Brain microvascular endothelial cell (primary cell): ENCODE data around the gene PRRT4.

Experiments
- DNase-seq: peaks from one replicate; pipeline ENCODE4 v3.0.0-alpha.2; 2020
- H3K27ac ChIP-seq: fragments of 250-450 bp; sonication (Bioruptor Pico); 2 replicates; pipeline ENCODE4 v1.5.1; 2020; ENCODE audit warnings: mild to moderate bottlenecking, moderate library complexity
- H3K27me3 ChIP-seq: fragments of 250-450 bp; sonication (Bioruptor Pico); replicated peaks from 2 replicates; pipeline ENCODE4 v1.5.1; 2020; ENCODE audit warnings: mild to moderate bottlenecking
- H3K36me3 ChIP-seq: fragments of 250-450 bp; sonication (Bioruptor Pico); replicated peaks from 2 replicates; pipeline ENCODE4 v1.5.1; 2020; ENCODE audit warnings: mild to moderate bottlenecking
- H3K4me3 ChIP-seq: 2 replicates; pipeline ENCODE4 v1.5.1; 2011; ENCODE audit warnings: low read depth, mild to moderate bottlenecking, control low read depth, low read length, moderate library complexity
- in situ Hi-C: cut with HindIII; loops from 2 replicates; pipeline ENCODE4 v1.10.0; 2017; ENCODE audit warnings: low sequenced_read_pairs, low pct_ligation_motif_present
- TF ChIP-seq, protein P1 (sequence below): IDR thresholded peaks from 2 replicates; pipeline ENCODE4 v1.5.1; 2011; ENCODE audit warnings: low read depth, mild to moderate bottlenecking, moderate library complexity, low read length, control low read depth, inconsistent platforms; ENCODE audit errors: missing control alignments

PRRT4 gene

DNA sequence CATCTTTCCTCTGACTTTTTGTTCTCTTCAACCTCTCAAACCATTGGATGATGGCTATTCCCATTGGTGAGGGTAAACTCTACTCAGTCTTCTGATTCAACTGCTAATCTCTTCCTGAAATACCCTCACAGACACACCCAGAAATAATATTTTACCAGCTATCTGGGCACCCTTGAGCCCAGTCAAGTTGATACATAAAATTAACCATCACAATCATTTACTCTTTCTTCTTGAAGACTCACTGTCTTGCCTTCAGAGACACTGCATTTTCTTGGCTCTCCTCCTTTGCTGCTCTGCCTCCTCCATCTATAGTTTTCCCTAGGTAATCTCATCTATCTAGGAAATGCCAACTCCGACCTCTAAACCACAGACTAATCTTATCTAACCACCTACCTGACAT, 12.6 kb upstream of the PRRT4 start:
- H3K27ac ChIP-seq, result no peak overlapping the region
- no peak for DNase-seq
- peaks cover 5% of the 10 kb centered on the region for H3K27me3 ChIP-seq
- no peak overlapping the region for H3K4me3 ChIP-seq
- in situ Hi-C loops, result no loop called here
- TF ChIP-seq, protein P1, sequence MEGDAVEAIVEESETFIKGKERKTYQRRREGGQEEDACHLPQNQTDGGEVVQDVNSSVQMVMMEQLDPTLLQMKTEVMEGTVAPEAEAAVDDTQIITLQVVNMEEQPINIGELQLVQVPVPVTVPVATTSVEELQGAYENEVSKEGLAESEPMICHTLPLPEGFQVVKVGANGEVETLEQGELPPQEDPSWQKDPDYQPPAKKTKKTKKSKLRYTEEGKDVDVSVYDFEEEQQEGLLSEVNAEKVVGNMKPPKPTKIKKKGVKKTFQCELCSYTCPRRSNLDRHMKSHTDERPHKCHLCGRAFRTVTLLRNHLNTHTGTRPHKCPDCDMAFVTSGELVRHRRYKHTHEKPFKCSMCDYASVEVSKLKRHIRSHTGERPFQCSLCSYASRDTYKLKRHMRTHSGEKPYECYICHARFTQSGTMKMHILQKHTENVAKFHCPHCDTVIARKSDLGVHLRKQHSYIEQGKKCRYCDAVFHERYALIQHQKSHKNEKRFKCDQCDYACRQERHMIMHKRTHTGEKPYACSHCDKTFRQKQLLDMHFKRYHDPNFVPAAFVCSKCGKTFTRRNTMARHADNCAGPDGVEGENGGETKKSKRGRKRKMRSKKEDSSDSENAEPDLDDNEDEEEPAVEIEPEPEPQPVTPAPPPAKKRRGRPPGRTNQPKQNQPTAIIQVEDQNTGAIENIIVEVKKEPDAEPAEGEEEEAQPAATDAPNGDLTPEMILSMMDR, result no peak
- no peaks in the 10 kb centered on the region for H3K36me3 ChIP-seq

DNA sequence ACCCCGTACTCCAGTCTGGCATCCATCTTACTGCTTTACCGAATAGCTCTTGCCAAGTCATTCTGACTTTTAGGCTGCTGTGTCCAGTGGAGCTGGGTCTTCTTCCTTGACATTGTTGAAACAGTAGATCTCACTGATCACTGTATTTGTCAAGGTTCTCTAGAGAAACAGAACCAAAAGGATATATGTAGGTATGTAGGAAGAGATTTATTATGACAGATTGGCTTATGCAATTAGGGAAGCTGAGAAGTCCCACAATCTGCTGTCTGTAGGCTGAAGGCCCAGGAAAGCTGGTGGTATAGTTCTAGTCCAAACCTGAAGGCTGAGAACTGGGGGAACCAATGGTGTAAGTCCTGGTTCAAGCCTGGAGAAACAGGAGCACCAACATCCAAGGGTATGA, 12.1 kb upstream of the PRRT4 start:
- no peak overlapping the region for H3K27ac ChIP-seq
- no peak overlapping the region for H3K4me3 ChIP-seq
- no peaks in the 10 kb centered on the region for H3K36me3 ChIP-seq
- TF ChIP-seq, protein P1, result no peak
- no peak for DNase-seq
- in situ Hi-C loops, result no loop called here
- peaks cover 5% of the 10 kb centered on the region for H3K27me3 ChIP-seq

DNA sequence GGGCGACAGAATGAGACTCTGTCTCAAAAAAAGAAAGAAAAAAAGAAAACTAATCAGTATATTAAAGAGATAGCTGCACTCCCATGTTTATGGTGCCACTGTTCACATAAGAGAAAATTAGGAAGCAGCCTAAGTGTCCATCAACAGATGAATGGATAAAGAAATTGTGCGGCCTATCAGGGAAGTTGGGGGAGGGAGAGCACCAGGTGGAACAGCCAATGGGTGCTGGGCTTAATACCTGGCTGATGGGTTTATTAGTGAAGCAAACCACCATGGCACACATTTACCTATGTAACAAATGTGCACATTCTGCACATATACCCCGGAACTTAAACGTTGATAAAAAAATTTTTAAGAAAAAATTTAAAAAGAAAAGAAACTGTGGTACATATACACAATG, 9.0 kb upstream of the PRRT4 start:
- no peak for DNase-seq
- TF ChIP-seq, protein P1, result no peak
- Histone ChIP-seq H3K4me3 (no peak overlapping the region), H3K36me3 (no peaks in the 10 kb centered on the region), H3K27ac (no peak overlapping the region), H3K27me3 (peaks cover 18% of the 10 kb centered on the region)
- in situ Hi-C loops, result no loop called here

DNA sequence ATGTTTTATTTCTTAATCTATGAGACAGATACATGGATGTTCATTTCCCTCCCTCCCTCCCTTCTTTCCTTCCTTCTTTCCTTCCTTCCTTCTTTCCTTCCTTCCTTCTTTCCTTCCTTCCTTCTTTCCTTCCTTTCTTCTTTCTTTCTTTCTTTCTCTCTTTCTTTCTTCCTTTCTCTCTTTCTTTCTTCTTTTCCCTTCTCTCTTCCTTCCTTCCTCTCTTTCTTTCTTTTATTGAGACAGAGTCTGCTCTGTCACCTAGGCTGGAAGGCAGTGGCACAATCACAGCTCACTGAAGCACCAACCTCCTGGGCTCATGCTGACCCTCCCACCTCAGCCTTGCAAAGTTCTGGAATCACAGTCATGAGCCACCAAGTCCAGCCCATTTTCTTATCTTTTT, 5.5 kb upstream of the PRRT4 start:
- no peak for DNase-seq
- Histone ChIP-seq H3K27me3 (peaks cover 42% of the 10 kb centered on the region), H3K36me3 (no peaks in the 10 kb centered on the region), H3K27ac (no peak overlapping the region), H3K4me3 (no peak overlapping the region)
- in situ Hi-C loops, result no loop called here
- TF ChIP-seq, protein P1, result no peak

DNA sequence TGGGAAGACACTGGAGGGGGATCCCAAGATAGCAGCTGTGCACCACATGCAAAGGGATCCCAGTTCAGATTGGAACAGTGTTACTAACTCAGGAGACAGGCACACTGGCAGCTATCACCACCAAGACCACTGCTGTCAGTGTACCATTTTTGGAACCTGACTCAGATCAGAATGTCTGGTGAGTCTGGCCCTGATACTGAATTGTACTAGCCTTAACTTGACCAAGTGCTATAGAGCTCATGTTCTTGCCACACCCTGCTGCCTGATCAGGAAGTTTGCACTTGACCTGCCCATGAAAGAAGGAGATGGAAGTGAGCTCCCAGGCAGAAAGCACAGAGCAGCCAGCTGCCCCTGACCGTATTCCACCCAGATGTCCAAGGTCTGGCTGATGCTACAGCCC, 4.8 kb upstream of the PRRT4 start:
- in situ Hi-C loops, result no loop called here
- TF ChIP-seq, protein P1, result no peak
- Histone ChIP-seq H3K36me3 (no peaks in the 10 kb centered on the region), H3K4me3 (no peak overlapping the region), H3K27me3 (peaks cover 48% of the 10 kb centered on the region), H3K27ac (no peak overlapping the region)
- no peak for DNase-seq

DNA sequence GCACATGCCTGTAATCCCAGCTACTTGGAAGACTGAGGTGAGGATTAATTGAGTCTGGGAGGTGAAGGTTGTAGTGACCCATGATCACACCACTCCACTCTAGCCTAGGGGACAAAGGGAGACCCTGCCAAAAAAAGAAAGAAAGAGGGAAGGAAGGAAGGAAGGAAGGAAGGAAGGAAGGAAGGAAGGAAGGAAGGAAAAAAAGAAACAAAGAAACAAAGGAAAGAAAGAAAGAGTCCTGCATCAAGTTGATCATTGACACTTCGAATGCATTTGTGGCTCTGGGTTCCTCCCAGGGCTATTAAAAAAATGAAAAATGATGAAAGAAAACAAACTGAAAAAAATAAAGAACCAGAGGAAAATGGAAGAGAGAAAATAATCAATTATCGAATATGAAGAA, 3.9 kb upstream of the PRRT4 start:
- H3K27me3 ChIP-seq, result peaks cover 56% of the 10 kb centered on the region
- no peak overlapping the region for H3K27ac ChIP-seq
- in situ Hi-C loops, result no loop called here
- no peak for DNase-seq
- TF ChIP-seq, protein P1, result no peak
- H3K4me3 ChIP-seq, result no peak overlapping the region
- H3K36me3 ChIP-seq, result no peaks in the 10 kb centered on the region
